Natural killer cell (primary cell): Measurements from ENCODE around the gene EPHB2. TPM values are rescaled to one million over a fixed set of nuclear protein-coding genes. Genes with fewer than 3 reads are reported as not detected.

Source experiments
- ATAC-seq, 3 donors: fragments of 150-1000 bp in 2 of 3; fragments of 200-7000 bp in 1 of 3; cut with Tn5 transposase; 1 replicate in 1 of 3; 2 replicates in 2 of 3; pipeline ENCODE4 v1.10.0; 2021; ENCODE audit warnings: mild to moderate bottlenecking in 2 of 3, moderate library complexity in 2 of 3
- DNase-seq, 2 donors: peaks; one replicate each; pipeline versions ENCODE4 v3.0.0 to v3.0.0-alpha.2; 2013 to 2021; ENCODE audit warnings: mixed read lengths in 1 of 2
- H3K27ac ChIP-seq: one replicate; pipeline ENCODE4 v1.5.1; 2013; ENCODE audit warnings: mild to moderate bottlenecking, low read length
- H3K27me3 ChIP-seq: one replicate; pipeline ENCODE4 v1.6.1; 2013; ENCODE audit warnings: low read length; ENCODE audit not compliant: control insufficient read depth, insufficient read depth
- H3K36me3 ChIP-seq: one replicate; pipeline ENCODE4 v1.6.1; 2013; ENCODE audit warnings: low read length; ENCODE audit not compliant: control insufficient read depth, insufficient read depth
- H3K4me1 ChIP-seq: one replicate; pipeline ENCODE4 v1.6.1; 2013; ENCODE audit warnings: low read length; ENCODE audit not compliant: control insufficient read depth, insufficient read depth
- H3K4me3 ChIP-seq: one replicate; pipeline ENCODE4 v1.5.1; 2013; ENCODE audit warnings: low read length
- H3K9me3 ChIP-seq: one replicate; pipeline ENCODE4 v1.6.1; 2013; ENCODE audit warnings: low read length; ENCODE audit not compliant: control insufficient read depth, insufficient read depth
- H3K27ac Mint-ChIP-seq, 2 donors: one replicate each; pipeline ENCODE4 v1.8.0; 2022; ENCODE audit warnings: mild to moderate bottlenecking in 2 of 2, mixed read lengths in 2 of 2, moderate library complexity in 1 of 2
- H3K27me3 Mint-ChIP-seq, 2 donors: one replicate each; pipeline ENCODE4 v1.8.0; 2022; ENCODE audit warnings: low read depth in 2 of 2, mixed read lengths in 2 of 2
- H3K36me3 Mint-ChIP-seq: one replicate; pipeline ENCODE4 v1.8.0; 2022; ENCODE audit warnings: mixed read lengths
- H3K4me1 Mint-ChIP-seq, 2 donors: one replicate each; pipeline ENCODE4 v1.8.0; 2022; ENCODE audit warnings: mixed read lengths in 2 of 2
- H3K4me3 Mint-ChIP-seq: one replicate; pipeline ENCODE4 v1.8.0; 2022; ENCODE audit warnings: mild to moderate bottlenecking, moderate library complexity, mixed read lengths
- H3K9me3 Mint-ChIP-seq, 2 donors: one replicate each; pipeline ENCODE4 v1.8.0; 2022; ENCODE audit warnings: mixed read lengths in 2 of 2
- WGBS: methylation state at CpG from one replicate; pipeline ENCODE4 v1.1.7; 2013; ENCODE audit warnings: missing lambda C conversion rate; ENCODE audit not compliant: insufficient coverage; 5-methylcytosine and 5-hydroxymethylcytosine counted together
- intact Hi-C: fragments of 100-400 bp; cut with micrococcal nuclease; formaldehyde crosslinking; loops from one replicate; pipeline ENCODE4 v1.14.2; 2022
- total RNA-seq, 4 donors: library from RNA; stranded (reverse); fragments of 120-200 nt in 1 of 4; gene quantifications; one replicate each; pipeline versions ENCODE4 v1.2.3 to v1.2.4, GENCODE V29; 2013 to 2022
- TF ChIP-seq, protein P1 (sequence below): fragments of 200-600 bp; IDR thresholded peaks from one replicate; pipeline ENCODE4 v1.8.0; 2022; ENCODE audit warnings: antibody characterized with exemption

Gene EPHB2
- total RNA-seq, 3 donors from 2014 or later (not counting 1 experiment from before 2014, with no cell fraction given), result 0.14 to 0.23 TPM; not detected in 1

DNA sequence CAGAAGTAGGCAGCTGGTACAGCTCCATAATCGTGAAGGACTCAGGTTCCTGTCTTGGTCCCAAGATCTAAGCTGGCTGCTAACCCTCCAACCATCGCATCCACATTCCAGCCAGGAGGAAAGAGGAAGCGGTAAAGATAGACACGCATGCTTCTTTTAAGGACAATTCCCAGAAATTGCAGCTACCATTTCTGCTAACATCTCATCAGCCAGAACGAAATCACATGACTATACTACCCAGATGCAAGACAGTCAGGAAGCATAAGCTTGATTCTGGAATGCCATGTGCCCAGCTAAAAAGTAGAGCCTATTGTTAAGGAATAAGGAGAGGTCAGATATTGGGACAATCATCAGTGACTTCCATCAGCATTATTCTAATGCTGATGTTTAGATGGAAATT, 110.4 kb downstream of the EPHB2 start:
- H3K36me3 Mint-ChIP-seq, result no peaks in the 10 kb centered on the region
- no peaks in the 10 kb centered on the region for H3K9me3 ChIP-seq
- H3K27me3 ChIP-seq, result no peaks in the 10 kb centered on the region
- DNase-seq, result no peak
- no peak for ATAC-seq
- H3K9me3 Mint-ChIP-seq, result no peaks in the 10 kb centered on the region
- TF ChIP-seq, protein P1, sequence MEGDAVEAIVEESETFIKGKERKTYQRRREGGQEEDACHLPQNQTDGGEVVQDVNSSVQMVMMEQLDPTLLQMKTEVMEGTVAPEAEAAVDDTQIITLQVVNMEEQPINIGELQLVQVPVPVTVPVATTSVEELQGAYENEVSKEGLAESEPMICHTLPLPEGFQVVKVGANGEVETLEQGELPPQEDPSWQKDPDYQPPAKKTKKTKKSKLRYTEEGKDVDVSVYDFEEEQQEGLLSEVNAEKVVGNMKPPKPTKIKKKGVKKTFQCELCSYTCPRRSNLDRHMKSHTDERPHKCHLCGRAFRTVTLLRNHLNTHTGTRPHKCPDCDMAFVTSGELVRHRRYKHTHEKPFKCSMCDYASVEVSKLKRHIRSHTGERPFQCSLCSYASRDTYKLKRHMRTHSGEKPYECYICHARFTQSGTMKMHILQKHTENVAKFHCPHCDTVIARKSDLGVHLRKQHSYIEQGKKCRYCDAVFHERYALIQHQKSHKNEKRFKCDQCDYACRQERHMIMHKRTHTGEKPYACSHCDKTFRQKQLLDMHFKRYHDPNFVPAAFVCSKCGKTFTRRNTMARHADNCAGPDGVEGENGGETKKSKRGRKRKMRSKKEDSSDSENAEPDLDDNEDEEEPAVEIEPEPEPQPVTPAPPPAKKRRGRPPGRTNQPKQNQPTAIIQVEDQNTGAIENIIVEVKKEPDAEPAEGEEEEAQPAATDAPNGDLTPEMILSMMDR, result no peak
- H3K4me3 Mint-ChIP-seq, result no peak overlapping the region
- peaks cover 0 to 7% of the 10 kb centered on the region in 2 donors for H3K27me3 Mint-ChIP-seq
- no peaks in the 10 kb centered on the region for H3K4me1 ChIP-seq
- H3K27ac ChIP-seq, result no peak overlapping the region
- no peaks in the 10 kb centered on the region for H3K4me1 Mint-ChIP-seq
- no peak overlapping the region for H3K4me3 ChIP-seq
- intact Hi-C loops, result no loop called here
- no peaks in the 10 kb centered on the region for H3K36me3 ChIP-seq
- no peak overlapping the region for H3K27ac Mint-ChIP-seq
- WGBS, result 88% methylated on average over 2 of the region's 5 CpGs

DNA sequence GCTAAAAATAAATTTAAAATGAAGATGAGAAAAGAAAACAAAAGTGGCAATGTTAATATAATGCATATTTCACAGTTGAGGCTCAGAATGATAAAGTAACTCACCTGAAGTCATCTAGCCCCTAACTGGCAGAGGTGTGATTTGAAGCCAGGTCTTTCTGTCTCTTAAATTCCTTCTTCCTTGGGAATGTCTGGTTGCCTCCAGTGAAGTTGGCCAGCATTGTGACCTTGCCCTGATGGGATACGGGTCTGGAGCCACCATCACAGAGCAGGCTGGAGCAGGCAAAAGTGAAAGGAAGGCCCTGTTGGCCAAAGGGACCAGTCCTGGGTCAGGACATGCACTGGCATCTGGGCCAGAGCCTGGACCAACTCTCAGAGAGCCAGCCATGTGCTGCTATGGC, 111.7 kb downstream of the EPHB2 start:
- H3K9me3 ChIP-seq, result no peaks in the 10 kb centered on the region
- TF ChIP-seq, protein P1, result no peak
- H3K4me1 ChIP-seq, result no peaks in the 10 kb centered on the region
- ATAC-seq (no peak), DNase-seq (no peak)
- Mint-ChIP-seq H3K27ac (no peak overlapping the region), H3K4me1 (no peaks in the 10 kb centered on the region), H3K9me3 (no peaks in the 10 kb centered on the region), H3K36me3 (no peaks in the 10 kb centered on the region), H3K27me3 (peaks cover 0 to 7% of the 10 kb centered on the region in 2 donors), H3K4me3 (no peak overlapping the region)
- H3K27me3 ChIP-seq, result no peaks in the 10 kb centered on the region
- no peak overlapping the region for H3K4me3 ChIP-seq
- intact Hi-C loops, result no loop called here
- no peaks in the 10 kb centered on the region for H3K36me3 ChIP-seq
- WGBS, result 95% methylated on average over 1 of the region's 1 CpG
- H3K27ac ChIP-seq, result no peak overlapping the region

DNA sequence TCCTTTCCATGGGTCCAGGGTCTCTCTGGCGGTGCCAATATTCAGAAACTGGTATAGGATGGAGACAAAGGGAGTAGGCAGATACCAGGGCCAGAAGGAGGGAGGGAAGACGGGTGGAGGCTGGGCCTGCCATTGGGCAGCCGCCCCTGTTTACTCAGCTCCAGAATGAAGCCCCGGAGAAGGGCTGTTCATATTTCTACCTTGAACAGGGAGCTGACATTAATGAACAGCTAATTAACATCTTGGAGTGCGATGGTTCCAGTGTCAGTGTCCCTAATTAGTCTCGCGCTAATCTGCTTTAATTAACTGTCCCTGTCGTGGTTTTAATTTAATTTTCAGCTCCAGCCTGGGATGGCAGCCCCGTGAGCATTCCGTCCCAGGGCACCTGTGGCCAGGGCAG, 113.8 kb downstream of the EPHB2 start:
- no peak for ATAC-seq
- Mint-ChIP-seq H3K36me3 (no peaks in the 10 kb centered on the region), H3K9me3 (no peaks in the 10 kb centered on the region), H3K4me3 (no peak overlapping the region), H3K27ac (no peak overlapping the region), H3K27me3 (peaks cover 0 to 4% of the 10 kb centered on the region in 2 donors), H3K4me1 (no peaks in the 10 kb centered on the region)
- intact Hi-C loops, result no loop called here
- no peaks in the 10 kb centered on the region for H3K36me3 ChIP-seq
- H3K9me3 ChIP-seq, result no peaks in the 10 kb centered on the region
- no peaks in the 10 kb centered on the region for H3K4me1 ChIP-seq
- TF ChIP-seq, protein P1, result no peak
- H3K27ac ChIP-seq, result no peak overlapping the region
- no peak for DNase-seq
- H3K27me3 ChIP-seq, result no peaks in the 10 kb centered on the region
- 89% methylated on average over 10 of the region's 10 CpGs for WGBS
- no peak overlapping the region for H3K4me3 ChIP-seq

DNA sequence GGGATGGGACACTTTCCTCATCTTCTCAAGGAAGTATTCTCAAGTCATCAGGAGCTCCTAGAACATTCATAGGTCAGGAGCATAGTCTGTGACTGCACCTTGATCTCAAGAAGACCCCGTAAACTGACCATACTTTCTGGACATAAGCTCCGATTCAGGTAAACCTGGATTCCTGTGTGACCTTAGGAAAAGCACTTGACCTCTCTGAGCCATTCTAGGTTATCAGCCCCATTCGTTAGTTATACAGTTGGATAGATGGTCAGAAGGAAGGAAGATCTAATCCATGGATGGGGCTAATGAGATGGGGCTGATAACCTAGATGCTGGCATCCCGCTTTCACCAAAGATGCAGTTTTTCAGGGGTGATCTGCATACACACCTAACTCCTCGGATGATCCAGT, 114.3 kb downstream of the EPHB2 start:
- Histone ChIP-seq H3K4me3 (no peak overlapping the region), H3K4me1 (no peaks in the 10 kb centered on the region), H3K9me3 (no peaks in the 10 kb centered on the region), H3K27ac (no peak overlapping the region), H3K36me3 (no peaks in the 10 kb centered on the region), H3K27me3 (no peaks in the 10 kb centered on the region)
- intact Hi-C loops, result no loop called here
- Mint-ChIP-seq H3K4me1 (no peaks in the 10 kb centered on the region), H3K4me3 (no peak overlapping the region), H3K36me3 (no peaks in the 10 kb centered on the region), H3K27ac (no peak overlapping the region), H3K9me3 (no peaks in the 10 kb centered on the region), H3K27me3 (peaks cover 0 to 4% of the 10 kb centered on the region in 2 donors)
- DNase-seq, result no peak
- 81% methylated on average over 5 of the region's 5 CpGs for WGBS
- TF ChIP-seq, protein P1, result no peak
- ATAC-seq, result no peak
